Stomach (tissue), 4 donors: ENCODE measurements around the gene RCAN2.

Experiments
- CTCF ChIP-seq, 7 experiments: fragments of 450-650 bp in 4 of 7; fragments of 200-600 bp in 3 of 7; sonication (generic) in 3 of 7; IDR thresholded peaks; one replicate each; pipeline ENCODE4 v1.5.1; 2016 to 2019; ENCODE audit warnings: antibody characterized with exemption in 7 of 7, control low read depth in 2 of 7, mild to moderate bottlenecking in 1 of 7
- POLR2A ChIP-seq, 4 donors: fragments of 450-650 bp; IDR thresholded peaks; one replicate each; pipeline ENCODE4 v1.6.1; 2016; ENCODE audit warnings: antibody characterized with exemption in 4 of 4, control low read depth in 2 of 4, mild to moderate bottlenecking in 1 of 4, moderate library complexity in 1 of 4

GRCh38 chr6:46284475-46284874, 206.8 kb downstream of the RCAN2 start:
- TF ChIP-seq POLR2A (IDR thresholded peaks at IDR 0.05) = no peak
- no peak for TF ChIP-seq CTCF (IDR thresholded peaks at IDR 0.05)
